WTC11 (cell line): ENCODE results near the gene NELL1.

ENCODE experiments used
- ATF6 ChIP-seq: sonication (generic); formaldehyde crosslinking; IDR thresholded peaks from 2 replicates; pipeline ENCODE4 v1.8.1; 2023; ENCODE audit warnings: mild to moderate bottlenecking, missing genetic modification reagents
- CTCF ChIP-seq: fragments of 200-600 bp; IDR thresholded peaks from 2 replicates; pipeline ENCODE4 v1.8.0; 2022; ENCODE audit warnings: antibody characterized with exemption
- GABPB1 ChIP-seq: sonication (generic); formaldehyde crosslinking; IDR thresholded peaks from 2 replicates; pipeline ENCODE4 v1.8.1; 2023; ENCODE audit warnings: mild to moderate bottlenecking, missing genetic modification reagents
- SP1 ChIP-seq: sonication (generic); formaldehyde crosslinking; conservative IDR thresholded peaks from 2 replicates; pipeline ENCODE4 v1.8.1; 2022; ENCODE audit warnings: missing genetic modification reagents
- ZBTB21 ChIP-seq: sonication (generic); formaldehyde crosslinking; IDR thresholded peaks from 2 replicates; pipeline ENCODE4 v1.8.1; 2023; ENCODE audit warnings: mild to moderate bottlenecking, missing genetic modification reagents, borderline replicate concordance
- ZNF263 ChIP-seq: sonication (generic); formaldehyde crosslinking; IDR thresholded peaks from 2 replicates; pipeline ENCODE4 v1.8.1; 2022; ENCODE audit warnings: low read depth, mild to moderate bottlenecking, moderate library complexity, missing genetic modification reagents
- ZNF317 ChIP-seq: sonication (generic); formaldehyde crosslinking; IDR thresholded peaks from 2 replicates; pipeline ENCODE4 v1.8.1; 2023; ENCODE audit warnings: low read depth, mild to moderate bottlenecking, moderate library complexity, missing genetic modification reagents, borderline replicate concordance

- TF ChIP-seq GABPB1 (CRISPR knock-in tag) (no peak), CTCF (no peak), ZNF263 (CRISPR knock-in tag) (no peak), ZBTB21 (CRISPR knock-in tag) (no peak), SP1 (CRISPR knock-in tag) (no peak), ATF6 (no peak), ZNF317 (CRISPR knock-in tag) (no peak)
These were observed 919.4 kb downstream of the NELL1 start for GRCh38 chr11:21588754-21589153.
